ENCODE data around the gene MMAB. TPM values are rescaled to one million over a fixed set of nuclear protein-coding genes. Genes with fewer than 3 reads are reported as not detected.

MMAB gene
- total and polyA plus RNA-seq, 4 donors: 47.1 to 101 (median 77.1) TPM

DNA sequence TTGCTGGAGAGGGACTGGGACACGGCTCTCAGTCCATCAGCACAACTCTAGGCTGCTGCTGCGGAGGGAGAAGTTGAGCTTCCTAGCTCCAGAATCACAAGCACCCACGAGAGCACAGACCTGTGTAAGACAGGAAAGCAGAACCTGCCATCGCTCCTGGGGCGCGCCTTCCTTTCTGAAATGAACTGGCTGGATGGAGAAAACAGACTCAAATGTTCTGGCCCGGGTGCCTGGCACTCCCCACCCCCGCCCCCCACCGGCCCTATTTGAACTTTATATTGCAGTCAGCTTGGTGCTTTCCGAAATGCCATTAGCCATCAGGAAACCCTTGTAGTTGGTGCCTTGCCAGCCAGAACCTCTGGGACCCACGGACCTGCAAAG lies 24.1 kb upstream of the MMAB start:
- no peaks in the 10 kb centered on the region for H3K27me3 ChIP-seq (ENCODE audit: control insufficient read depth in 4 of 4, insufficient read depth in 4 of 4, low read length in 3 of 4)
- no peak overlapping the region for H3K9ac ChIP-seq (ENCODE audit: low read depth in 1 of 2, low read length in 2 of 2)
- TF ChIP-seq NR2F2 (IDR thresholded peaks at IDR 0.05) (no peak), FOXA2 (IDR thresholded peaks at IDR 0.05) (no peak), JUND (IDR thresholded peaks at IDR 0.05) (no peak), TAF1 (conservative IDR thresholded peaks at IDR 0.05) (no peak), EGR1 (IDR thresholded peaks at IDR 0.05; ENCODE audit: low read depth in 2 of 2) (no peak)
- TF ChIP-seq, protein P1, sequence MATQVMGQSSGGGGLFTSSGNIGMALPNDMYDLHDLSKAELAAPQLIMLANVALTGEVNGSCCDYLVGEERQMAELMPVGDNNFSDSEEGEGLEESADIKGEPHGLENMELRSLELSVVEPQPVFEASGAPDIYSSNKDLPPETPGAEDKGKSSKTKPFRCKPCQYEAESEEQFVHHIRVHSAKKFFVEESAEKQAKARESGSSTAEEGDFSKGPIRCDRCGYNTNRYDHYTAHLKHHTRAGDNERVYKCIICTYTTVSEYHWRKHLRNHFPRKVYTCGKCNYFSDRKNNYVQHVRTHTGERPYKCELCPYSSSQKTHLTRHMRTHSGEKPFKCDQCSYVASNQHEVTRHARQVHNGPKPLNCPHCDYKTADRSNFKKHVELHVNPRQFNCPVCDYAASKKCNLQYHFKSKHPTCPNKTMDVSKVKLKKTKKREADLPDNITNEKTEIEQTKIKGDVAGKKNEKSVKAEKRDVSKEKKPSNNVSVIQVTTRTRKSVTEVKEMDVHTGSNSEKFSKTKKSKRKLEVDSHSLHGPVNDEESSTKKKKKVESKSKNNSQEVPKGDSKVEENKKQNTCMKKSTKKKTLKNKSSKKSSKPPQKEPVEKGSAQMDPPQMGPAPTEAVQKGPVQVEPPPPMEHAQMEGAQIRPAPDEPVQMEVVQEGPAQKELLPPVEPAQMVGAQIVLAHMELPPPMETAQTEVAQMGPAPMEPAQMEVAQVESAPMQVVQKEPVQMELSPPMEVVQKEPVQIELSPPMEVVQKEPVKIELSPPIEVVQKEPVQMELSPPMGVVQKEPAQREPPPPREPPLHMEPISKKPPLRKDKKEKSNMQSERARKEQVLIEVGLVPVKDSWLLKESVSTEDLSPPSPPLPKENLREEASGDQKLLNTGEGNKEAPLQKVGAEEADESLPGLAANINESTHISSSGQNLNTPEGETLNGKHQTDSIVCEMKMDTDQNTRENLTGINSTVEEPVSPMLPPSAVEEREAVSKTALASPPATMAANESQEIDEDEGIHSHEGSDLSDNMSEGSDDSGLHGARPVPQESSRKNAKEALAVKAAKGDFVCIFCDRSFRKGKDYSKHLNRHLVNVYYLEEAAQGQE (IDR thresholded peaks at IDR 0.05): no peak
- TF ChIP-seq, protein P2, sequence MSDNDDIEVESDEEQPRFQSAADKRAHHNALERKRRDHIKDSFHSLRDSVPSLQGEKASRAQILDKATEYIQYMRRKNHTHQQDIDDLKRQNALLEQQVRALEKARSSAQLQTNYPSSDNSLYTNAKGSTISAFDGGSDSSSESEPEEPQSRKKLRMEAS (IDR thresholded peaks at IDR 0.05): no peak
- H3K36me3 ChIP-seq (ENCODE audit: control insufficient read depth in 4 of 4, insufficient read depth in 3 of 4, low read depth in 1 of 4, low read length in 3 of 4): peaks cover 0 to 18% (median 10%) of the 10 kb centered on the region in 4 donors
- DNase-seq (ENCODE audit: low spot score): no peak
- peaks cover 2 to 18% (median 12%) of the 10 kb centered on the region in 4 donors for H3K4me1 ChIP-seq (ENCODE audit: control insufficient read depth in 4 of 4, insufficient read depth in 4 of 4, low read length in 3 of 4)
- WGBS: 44% methylated on average over 11 of the region's 11 CpGs
- no peak overlapping the region for H3K4me3 ChIP-seq (ENCODE audit: low read depth in 1 of 3, low read length in 3 of 3)
- H3K9me3 ChIP-seq (ENCODE audit: control insufficient read depth in 4 of 4, low read length in 3 of 4): no peaks in the 10 kb centered on the region
- H3K27ac ChIP-seq (ENCODE audit: low read depth in 1 of 2, low read length in 2 of 2): no peak overlapping the region

DNA sequence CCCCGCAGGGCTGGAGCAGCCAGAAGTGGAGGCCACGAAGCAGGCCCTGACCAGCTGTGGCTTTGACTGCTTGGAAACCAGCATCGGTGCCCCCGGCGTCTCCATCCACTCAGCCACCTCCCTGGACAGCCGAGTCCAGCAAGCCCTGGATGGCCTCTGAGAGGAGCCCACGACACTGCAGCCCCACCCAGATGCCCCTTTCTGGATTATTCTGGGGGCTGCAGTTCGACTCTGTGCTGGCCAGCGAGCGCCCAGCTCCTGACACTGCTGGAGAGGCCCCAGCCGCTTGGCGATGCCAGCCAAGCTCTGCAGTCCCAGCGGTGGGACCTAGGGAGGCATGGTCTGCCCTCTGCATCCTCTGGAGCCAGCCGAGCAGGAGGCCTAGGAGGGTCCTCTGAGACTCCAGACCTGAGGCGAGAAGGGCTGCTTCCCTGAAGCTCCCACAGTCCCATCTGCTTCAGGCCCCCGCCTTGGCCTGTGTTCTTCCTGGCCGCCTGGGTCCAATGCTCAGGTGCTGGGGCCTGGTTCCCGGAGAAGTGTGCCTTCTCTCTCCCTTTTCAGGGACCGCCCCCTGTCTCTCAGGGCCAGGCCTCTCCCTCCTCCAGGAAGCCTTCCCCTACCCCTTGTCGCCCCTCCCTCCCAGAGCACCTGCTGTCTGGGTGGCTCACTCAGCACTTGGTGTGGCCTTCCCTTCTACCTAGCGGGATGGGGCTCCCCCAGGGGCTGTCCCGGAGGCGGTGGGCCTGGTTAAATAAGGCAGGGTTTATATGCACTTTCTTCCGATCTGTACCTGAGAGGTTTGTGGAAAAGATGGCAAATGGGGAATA lies 23.3 kb upstream of the MMAB start:
- Histone ChIP-seq H3K9ac (ENCODE audit: low read depth in 1 of 2, low read length in 2 of 2) (no peak overlapping the region), H3K9me3 (ENCODE audit: control insufficient read depth in 4 of 4, low read length in 3 of 4) (no peaks in the 10 kb centered on the region), H3K27me3 (ENCODE audit: control insufficient read depth in 4 of 4, insufficient read depth in 4 of 4, low read length in 3 of 4) (no peaks in the 10 kb centered on the region), H3K4me1 (ENCODE audit: control insufficient read depth in 4 of 4, insufficient read depth in 4 of 4, low read length in 3 of 4) (peaks cover 2 to 26% (median 18%) of the 10 kb centered on the region in 4 donors), H3K36me3 (ENCODE audit: control insufficient read depth in 4 of 4, insufficient read depth in 3 of 4, low read depth in 1 of 4, low read length in 3 of 4) (peaks cover 0 to 18% (median 10%) of the 10 kb centered on the region in 4 donors), H3K4me3 (ENCODE audit: low read depth in 1 of 3, low read length in 3 of 3) (no peak overlapping the region), H3K27ac (ENCODE audit: low read depth in 1 of 2, low read length in 2 of 2) (no peak overlapping the region)
- 92% methylated on average over 24 of the region's 24 CpGs for WGBS
- TF ChIP-seq GABPA (IDR thresholded peaks at IDR 0.05 in 1 of 2, conservative IDR thresholded peaks at IDR 0.05 in 1 of 2) (no peak), HNF4G (IDR thresholded peaks at IDR 0.05) (no peak), TAF1 (conservative IDR thresholded peaks at IDR 0.05) (no peak)
- DNase-seq (ENCODE audit: low spot score): no peak

- H3K9ac ChIP-seq (ENCODE audit: low read depth in 1 of 2, low read length in 2 of 2): no peak overlapping the region
- H3K4me1 ChIP-seq (ENCODE audit: control insufficient read depth in 4 of 4, insufficient read depth in 4 of 4, low read length in 3 of 4): peaks cover 2 to 34% (median 23%) of the 10 kb centered on the region in 4 donors
- H3K36me3 ChIP-seq (ENCODE audit: control insufficient read depth in 4 of 4, insufficient read depth in 3 of 4, low read depth in 1 of 4, low read length in 3 of 4): peaks cover 2 to 18% (median 10%) of the 10 kb centered on the region in 4 donors
- WGBS: 68% methylated on average over 10 of the region's 10 CpGs
- H3K27me3 ChIP-seq (ENCODE audit: control insufficient read depth in 4 of 4, insufficient read depth in 4 of 4, low read length in 3 of 4): no peaks in the 10 kb centered on the region
- DNase-seq (ENCODE audit: low spot score): no peak
- no peak overlapping the region for H3K4me3 ChIP-seq (ENCODE audit: low read depth in 1 of 3, low read length in 3 of 3)
- no peaks in the 10 kb centered on the region for H3K9me3 ChIP-seq (ENCODE audit: control insufficient read depth in 4 of 4, low read length in 3 of 4)
- TF ChIP-seq, protein P1 (IDR thresholded peaks at IDR 0.05): no peak
- TF ChIP-seq YY1 (IDR thresholded peaks at IDR 0.05) (no peak), SP1 (IDR thresholded peaks at IDR 0.05) (no peak)
- no peak overlapping the region for H3K27ac ChIP-seq (ENCODE audit: low read depth in 1 of 2, low read length in 2 of 2)
Measured at GRCh38 chr12:109595321-109595902, 22.1 kb upstream of the MMAB start.
